ENCODE measurements around the gene MYEOV. TPM values are rescaled to one million over a fixed set of nuclear protein-coding genes. Genes with fewer than 3 reads are reported as not detected.

Gene MYEOV
- total RNA-seq, 3 donors from 2014 or later (not counting 1 experiment from before 2014, with no cell fraction given) = 1.1 to 1.2 TPM; not detected in 1

DNA sequence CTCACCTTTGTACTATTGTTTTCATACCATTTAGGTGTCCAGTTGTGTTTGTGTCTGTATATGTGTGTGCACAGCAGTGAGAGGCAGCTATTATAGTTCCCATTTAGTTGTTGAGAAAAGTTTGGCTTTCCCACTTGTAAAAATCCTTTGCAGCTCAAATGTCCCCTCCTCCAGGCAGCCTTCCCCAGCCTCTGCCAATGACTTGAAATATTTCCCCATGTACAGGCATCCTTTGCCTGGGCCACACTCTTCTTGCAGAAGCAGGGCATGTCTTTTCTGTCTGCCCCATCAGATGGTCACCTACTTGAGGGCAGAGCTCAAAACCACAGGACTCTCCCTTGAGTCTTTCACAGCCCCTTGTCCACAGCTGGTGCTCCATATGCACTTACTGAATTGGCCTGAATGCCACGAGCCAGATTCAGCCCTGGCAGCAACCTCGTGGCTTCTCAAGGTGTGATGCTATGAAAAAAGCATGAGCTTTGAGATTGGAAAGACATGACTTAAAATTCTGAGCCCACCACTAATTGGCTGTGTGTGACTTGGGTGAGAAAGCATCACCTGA lies 39.3 kb downstream of the MYEOV start:
- no peak overlapping the region for H3K4me3 ChIP-seq (ENCODE audit: low read length)
- Mint-ChIP-seq H3K9me3 (no peaks in the 10 kb centered on the region), H3K4me1 (peaks cover 11 to 12% of the 10 kb centered on the region in 2 donors), H3K27ac (no peak overlapping the region), H3K27me3 (ENCODE audit: low read depth in 2 of 2) (peaks cover 3 to 23% of the 10 kb centered on the region in 2 donors), H3K4me3 (no peak overlapping the region), H3K36me3 (no peaks in the 10 kb centered on the region)
- WGBS (ENCODE audit: insufficient coverage) = 71% methylated on average over 2 of the region's 2 CpGs
- intact Hi-C loops (cut with micrococcal nuclease) = no loop called here
- H3K27me3 ChIP-seq (ENCODE audit: control insufficient read depth, insufficient read depth, low read length) = no peaks in the 10 kb centered on the region
- H3K27ac ChIP-seq (ENCODE audit: low read length) = no peak overlapping the region
- no peak for DNase-seq
- TF ChIP-seq, protein P1, sequence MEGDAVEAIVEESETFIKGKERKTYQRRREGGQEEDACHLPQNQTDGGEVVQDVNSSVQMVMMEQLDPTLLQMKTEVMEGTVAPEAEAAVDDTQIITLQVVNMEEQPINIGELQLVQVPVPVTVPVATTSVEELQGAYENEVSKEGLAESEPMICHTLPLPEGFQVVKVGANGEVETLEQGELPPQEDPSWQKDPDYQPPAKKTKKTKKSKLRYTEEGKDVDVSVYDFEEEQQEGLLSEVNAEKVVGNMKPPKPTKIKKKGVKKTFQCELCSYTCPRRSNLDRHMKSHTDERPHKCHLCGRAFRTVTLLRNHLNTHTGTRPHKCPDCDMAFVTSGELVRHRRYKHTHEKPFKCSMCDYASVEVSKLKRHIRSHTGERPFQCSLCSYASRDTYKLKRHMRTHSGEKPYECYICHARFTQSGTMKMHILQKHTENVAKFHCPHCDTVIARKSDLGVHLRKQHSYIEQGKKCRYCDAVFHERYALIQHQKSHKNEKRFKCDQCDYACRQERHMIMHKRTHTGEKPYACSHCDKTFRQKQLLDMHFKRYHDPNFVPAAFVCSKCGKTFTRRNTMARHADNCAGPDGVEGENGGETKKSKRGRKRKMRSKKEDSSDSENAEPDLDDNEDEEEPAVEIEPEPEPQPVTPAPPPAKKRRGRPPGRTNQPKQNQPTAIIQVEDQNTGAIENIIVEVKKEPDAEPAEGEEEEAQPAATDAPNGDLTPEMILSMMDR (IDR thresholded peaks at IDR 0.05) = no peak
- H3K9me3 ChIP-seq (ENCODE audit: control insufficient read depth, insufficient read depth, low read length) = no peaks in the 10 kb centered on the region
- ATAC-seq = no peak
- peaks cover 13% of the 10 kb centered on the region for H3K4me1 ChIP-seq (ENCODE audit: control insufficient read depth, insufficient read depth, low read length)
- no peaks in the 10 kb centered on the region for H3K36me3 ChIP-seq (ENCODE audit: control insufficient read depth, insufficient read depth, low read length)

DNA sequence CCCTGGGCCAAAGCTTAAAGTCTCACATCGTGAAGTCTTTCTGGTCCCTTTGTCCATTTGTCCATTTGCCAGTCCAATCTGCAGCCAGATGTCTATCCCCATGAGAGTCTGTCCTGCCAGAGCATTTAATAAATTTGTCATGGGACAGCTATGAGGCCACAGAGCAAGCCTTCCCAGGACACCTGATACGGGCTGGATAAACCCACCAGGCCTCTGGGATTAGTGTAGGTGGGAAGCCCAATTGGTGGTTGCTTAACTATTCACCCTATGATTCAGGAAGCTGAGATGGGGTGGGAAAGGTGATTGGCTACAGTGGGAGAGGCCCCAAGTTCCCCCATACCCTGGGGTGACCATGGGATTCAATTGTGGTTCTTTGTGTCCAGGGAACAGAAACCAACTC lies 39.9 kb downstream of the MYEOV start:
- no peaks in the 10 kb centered on the region for H3K9me3 ChIP-seq (ENCODE audit: control insufficient read depth, insufficient read depth, low read length)
- WGBS (ENCODE audit: insufficient coverage) = 89% methylated on average over 2 of the region's 2 CpGs
- H3K36me3 ChIP-seq (ENCODE audit: control insufficient read depth, insufficient read depth, low read length) = no peaks in the 10 kb centered on the region
- no peak overlapping the region for H3K27ac Mint-ChIP-seq
- DNase-seq = no peak
- H3K27ac ChIP-seq (ENCODE audit: low read length) = no peak overlapping the region
- no peak overlapping the region for H3K4me3 ChIP-seq (ENCODE audit: low read length)
- no peaks in the 10 kb centered on the region for H3K27me3 ChIP-seq (ENCODE audit: control insufficient read depth, insufficient read depth, low read length)
- ATAC-seq = no peak
- H3K27me3 Mint-ChIP-seq (ENCODE audit: low read depth in 2 of 2) = peaks cover 0 to 23% of the 10 kb centered on the region in 2 donors
- no peaks in the 10 kb centered on the region for H3K9me3 Mint-ChIP-seq
- no peaks in the 10 kb centered on the region for H3K36me3 Mint-ChIP-seq
- peaks cover 15 to 16% of the 10 kb centered on the region in 2 donors for H3K4me1 Mint-ChIP-seq
- H3K4me1 ChIP-seq (ENCODE audit: control insufficient read depth, insufficient read depth, low read length) = peaks cover 13% of the 10 kb centered on the region
- intact Hi-C loops (cut with micrococcal nuclease) = no loop called here
- H3K4me3 Mint-ChIP-seq = no peak overlapping the region
- TF ChIP-seq, protein P1 (IDR thresholded peaks at IDR 0.05) = no peak

DNA sequence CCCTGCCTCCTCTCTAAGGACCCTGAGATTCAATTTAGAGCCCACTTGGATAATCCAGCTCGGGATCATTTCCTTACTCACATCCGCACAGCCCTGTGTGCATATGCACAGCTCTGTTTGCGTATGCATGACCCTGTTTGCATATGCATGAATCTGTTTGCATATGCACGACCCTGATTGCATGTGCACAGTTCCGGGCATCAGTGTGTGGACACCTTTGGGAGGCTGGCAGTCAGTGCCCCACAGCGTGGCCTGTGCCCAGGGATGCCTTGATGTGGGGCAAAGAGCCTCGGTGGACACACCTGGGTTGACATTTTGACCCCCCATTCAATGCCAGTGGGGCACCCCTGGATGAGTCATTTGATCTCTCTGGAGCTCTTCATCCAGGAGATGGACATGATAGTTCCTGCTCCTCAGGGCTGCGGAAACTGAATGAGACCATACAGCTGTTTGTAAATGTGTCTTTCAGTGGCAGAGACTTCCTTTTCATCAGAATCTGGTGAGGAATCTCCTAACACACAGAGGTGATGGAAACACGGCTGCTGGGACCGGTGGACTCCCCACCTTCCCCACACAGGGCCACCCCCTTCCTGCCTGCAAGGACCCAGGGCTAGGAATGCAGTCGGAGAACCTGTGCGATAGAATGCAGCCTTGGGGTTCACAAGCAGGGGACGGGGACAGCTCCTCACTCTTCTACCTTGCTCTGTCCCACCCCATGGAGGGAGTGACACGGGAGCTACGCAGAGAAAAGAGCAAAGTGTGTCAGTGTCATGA lies 41.2 kb downstream of the MYEOV start:
- no peaks in the 10 kb centered on the region for H3K27me3 ChIP-seq (ENCODE audit: control insufficient read depth, insufficient read depth, low read length)
- no peak overlapping the region for H3K4me3 Mint-ChIP-seq

More for the DNA sequence above, 41.2 kb downstream of the MYEOV start:
- intact Hi-C loops (cut with micrococcal nuclease) = no loop called here
- H3K36me3 ChIP-seq (ENCODE audit: control insufficient read depth, insufficient read depth, low read length) = no peaks in the 10 kb centered on the region
- Mint-ChIP-seq H3K9me3 (no peaks in the 10 kb centered on the region), H3K27me3 (ENCODE audit: low read depth in 2 of 2) (peaks cover 3 to 31% of the 10 kb centered on the region in 2 donors), H3K27ac (no peak overlapping the region), H3K36me3 (no peaks in the 10 kb centered on the region), H3K4me1 (peaks cover 16 to 21% of the 10 kb centered on the region in 2 donors)
- peaks cover 13% of the 10 kb centered on the region for H3K4me1 ChIP-seq (ENCODE audit: control insufficient read depth, insufficient read depth, low read length)
- 92% methylated on average over 13 of the region's 15 CpGs for WGBS (ENCODE audit: insufficient coverage)
- ATAC-seq (no peak), DNase-seq (no peak)
- no peak overlapping the region for H3K27ac ChIP-seq (ENCODE audit: low read length)
- H3K4me3 ChIP-seq (ENCODE audit: low read length) = no peak overlapping the region
- H3K9me3 ChIP-seq (ENCODE audit: control insufficient read depth, insufficient read depth, low read length) = no peaks in the 10 kb centered on the region
- TF ChIP-seq, protein P1 (IDR thresholded peaks at IDR 0.05) = no peak

Data from natural killer cell (primary cell).